GM23338 (cell line): ENCODE results near the gene STX1B. TPM values are rescaled to one million over a fixed set of nuclear protein-coding genes. Genes with fewer than 3 reads are reported as not detected.

ENCODE experiments used
- ATAC-seq: fragments of 200-7000 bp; cut with Tn5 transposase; 3 replicates; pipeline ENCODE4 v1.9.1; 2020
- DNase-seq: peaks from one replicate; pipeline ENCODE4 v3.0.0-alpha.2; 2015; ENCODE audit warnings: low spot score
- H2AFZ ChIP-seq: fragments of 200-600 bp; sonication (generic); 2 replicates; pipeline ENCODE4 v1.8.0; 2016; ENCODE audit warnings: antibody characterized with exemption, mild to moderate bottlenecking, moderate library complexity
- H3F3A ChIP-seq: fragments of 200-600 bp; sonication (generic); replicated peaks from 2 replicates; pipeline ENCODE4 v1.8.0; 2017; ENCODE audit warnings: antibody characterized with exemption, mixed run types, low read depth
- H3K27ac ChIP-seq: fragments of 200-600 bp; sonication (generic); 2 replicates; pipeline ENCODE4 v1.6.1; 2016; ENCODE audit warnings: low read depth
- H3K27me3 ChIP-seq: fragments of 200-600 bp; sonication (generic); 2 replicates; pipeline ENCODE4 v1.8.0; 2016; ENCODE audit warnings: mild to moderate bottlenecking, mixed run types, moderate library complexity; ENCODE audit not compliant: insufficient read depth
- H3K36me3 ChIP-seq: fragments of 200-600 bp; sonication (generic); 2 replicates; pipeline ENCODE4 v1.8.0; 2016; ENCODE audit warnings: mild to moderate bottlenecking; ENCODE audit not compliant: insufficient read depth
- H3K4me1 ChIP-seq: fragments of 200-600 bp; sonication (generic); 2 replicates; pipeline ENCODE4 v1.8.0; 2016; ENCODE audit warnings: mild to moderate bottlenecking, moderate library complexity; ENCODE audit not compliant: insufficient read depth
- H3K4me2 ChIP-seq: fragments of 200-600 bp; sonication (generic); 2 replicates; pipeline ENCODE4 v1.7.1; 2017; ENCODE audit warnings: mixed run types
- H3K4me3 ChIP-seq: fragments of 200-600 bp; sonication (generic); 2 replicates; pipeline ENCODE4 v1.6.1; 2016; ENCODE audit warnings: mixed run types
- H3K79me2 ChIP-seq: fragments of 200-600 bp; sonication (generic); replicated peaks from 2 replicates; pipeline ENCODE4 v1.8.0; 2017; ENCODE audit warnings: mild to moderate bottlenecking; ENCODE audit not compliant: insufficient read depth
- H3K9me2 ChIP-seq: fragments of 200-600 bp; sonication (generic); 2 replicates; pipeline ENCODE4 v1.8.0; 2017; ENCODE audit not compliant: insufficient read depth
- H4K20me1 ChIP-seq: fragments of 200-600 bp; sonication (generic); replicated peaks from 2 replicates; pipeline ENCODE4 v1.8.0; 2017; ENCODE audit warnings: mild to moderate bottlenecking; ENCODE audit not compliant: insufficient read depth
- H3K27ac Mint-ChIP-seq: 2 replicates; pipeline ENCODE4 v1.8.0; 2020; ENCODE audit warnings: inconsistent platforms, mild to moderate bottlenecking, moderate library complexity, mixed read lengths
- H3K27me3 Mint-ChIP-seq: 3 replicates; pipeline ENCODE4 v1.8.0; 2022; ENCODE audit warnings: low read depth, mild to moderate bottlenecking, moderate library complexity, mixed read lengths, inconsistent platforms; ENCODE audit not compliant: insufficient read depth, poor library complexity
- H3K36me3 Mint-ChIP-seq: 3 replicates; pipeline ENCODE4 v1.8.0; 2021; ENCODE audit warnings: low read depth, mild to moderate bottlenecking, inconsistent platforms, moderate library complexity, mixed read lengths
- H3K4me1 Mint-ChIP-seq: 3 replicates; pipeline ENCODE4 v1.8.0; 2020; ENCODE audit warnings: mild to moderate bottlenecking, inconsistent platforms, mixed read lengths
- H3K4me3 Mint-ChIP-seq: 3 replicates; pipeline ENCODE4 v1.8.0; 2021; ENCODE audit warnings: moderate library complexity, mild to moderate bottlenecking, inconsistent platforms, mixed read lengths
- H3K9me3 Mint-ChIP-seq: 3 replicates; pipeline ENCODE4 v1.8.0; 2020; ENCODE audit warnings: moderate library complexity, mild to moderate bottlenecking, inconsistent platforms, mixed read lengths
- CTCF ChIP-seq, 2 experiments: fragments of 200-600 bp in 1 of 2; sonication (generic) in 1 of 2; conservative IDR thresholded peaks; 2 replicates each; pipeline versions ENCODE4 v1.5.1 to v1.6.1; 2016 to 2017; ENCODE audit warnings: antibody characterized with exemption in 2 of 2, low read depth in 2 of 2, mild to moderate bottlenecking in 2 of 2, moderate library complexity in 1 of 2
- EZH2 ChIP-seq: fragments of 200-600 bp; sonication (generic); IDR thresholded peaks from one replicate; pipeline ENCODE4 v1.8.0; 2017; ENCODE audit warnings: antibody characterized with exemption, mild to moderate bottlenecking, low read depth; ENCODE audit not compliant: unreplicated experiment
- EZH2phosphoT487 ChIP-seq: fragments of 200-600 bp; sonication (generic); IDR thresholded peaks from one replicate; pipeline ENCODE4 v1.8.1; 2018; ENCODE audit warnings: antibody characterized with exemption; ENCODE audit not compliant: unreplicated experiment
- JUNB ChIP-seq: IDR thresholded peaks from one replicate; pipeline ENCODE4 v1.6.1; 2016; ENCODE audit warnings: antibody characterized with exemption; ENCODE audit not compliant: unreplicated experiment
- NANOG ChIP-seq: IDR thresholded peaks from 2 replicates; pipeline ENCODE4 v1.6.1; 2016; ENCODE audit warnings: antibody characterized with exemption, borderline replicate concordance
- POLR2AphosphoS5 ChIP-seq: IDR thresholded peaks from 2 replicates; pipeline ENCODE4 v1.6.1; 2016; ENCODE audit warnings: antibody characterized with exemption, low read depth
- STAT1 ChIP-seq: IDR thresholded peaks from one replicate; pipeline ENCODE4 v1.6.1; 2016; ENCODE audit warnings: antibody characterized with exemption; ENCODE audit not compliant: unreplicated experiment
- ZNF114 ChIP-seq: fragments of 250-450 bp; sonication (Bioruptor Pico); IDR thresholded peaks from 2 replicates; pipeline ENCODE4 v1.5.0; 2020; ENCODE audit warnings: mild to moderate bottlenecking, moderate library complexity
- ZNF331 ChIP-seq: fragments of 250-450 bp; sonication (Bioruptor Pico); IDR thresholded peaks from 2 replicates; pipeline ENCODE4 v1.5.0; 2020; ENCODE audit warnings: low read depth, mild to moderate bottlenecking, moderate library complexity
- polyA plus RNA-seq: library from polyadenylated mRNA; unstranded; fragments of >200 nt; fragmentation: Nextera tagmentation; extraction: Ambion mirVana; gene quantifications from 2 replicates; pipeline ENCODE4 v1.2.1, GENCODE V29; 2016
- total RNA-seq: library from RNA; depleted of rRNA; stranded (reverse); fragments of >200 nt; shearing (Covaris generic); gene quantifications from 2 replicates; pipeline ENCODE4 v1.2.3, GENCODE V29; 2014
- TF ChIP-seq, protein P1 (sequence below): IDR thresholded peaks from one replicate; pipeline ENCODE4 v1.6.1; 2018; ENCODE audit warnings: antibody characterized with exemption; ENCODE audit not compliant: unreplicated experiment
- TF ChIP-seq, protein P2 (sequence below): IDR thresholded peaks from 2 replicates; pipeline ENCODE4 v1.6.1; 2016; ENCODE audit warnings: antibody characterized with exemption

STX1B gene
- total and polyA plus RNA-seq, 2 experiments from 2014 or later, result 1.7 to 9.5 TPM

- TF ChIP-seq, protein P1, sequence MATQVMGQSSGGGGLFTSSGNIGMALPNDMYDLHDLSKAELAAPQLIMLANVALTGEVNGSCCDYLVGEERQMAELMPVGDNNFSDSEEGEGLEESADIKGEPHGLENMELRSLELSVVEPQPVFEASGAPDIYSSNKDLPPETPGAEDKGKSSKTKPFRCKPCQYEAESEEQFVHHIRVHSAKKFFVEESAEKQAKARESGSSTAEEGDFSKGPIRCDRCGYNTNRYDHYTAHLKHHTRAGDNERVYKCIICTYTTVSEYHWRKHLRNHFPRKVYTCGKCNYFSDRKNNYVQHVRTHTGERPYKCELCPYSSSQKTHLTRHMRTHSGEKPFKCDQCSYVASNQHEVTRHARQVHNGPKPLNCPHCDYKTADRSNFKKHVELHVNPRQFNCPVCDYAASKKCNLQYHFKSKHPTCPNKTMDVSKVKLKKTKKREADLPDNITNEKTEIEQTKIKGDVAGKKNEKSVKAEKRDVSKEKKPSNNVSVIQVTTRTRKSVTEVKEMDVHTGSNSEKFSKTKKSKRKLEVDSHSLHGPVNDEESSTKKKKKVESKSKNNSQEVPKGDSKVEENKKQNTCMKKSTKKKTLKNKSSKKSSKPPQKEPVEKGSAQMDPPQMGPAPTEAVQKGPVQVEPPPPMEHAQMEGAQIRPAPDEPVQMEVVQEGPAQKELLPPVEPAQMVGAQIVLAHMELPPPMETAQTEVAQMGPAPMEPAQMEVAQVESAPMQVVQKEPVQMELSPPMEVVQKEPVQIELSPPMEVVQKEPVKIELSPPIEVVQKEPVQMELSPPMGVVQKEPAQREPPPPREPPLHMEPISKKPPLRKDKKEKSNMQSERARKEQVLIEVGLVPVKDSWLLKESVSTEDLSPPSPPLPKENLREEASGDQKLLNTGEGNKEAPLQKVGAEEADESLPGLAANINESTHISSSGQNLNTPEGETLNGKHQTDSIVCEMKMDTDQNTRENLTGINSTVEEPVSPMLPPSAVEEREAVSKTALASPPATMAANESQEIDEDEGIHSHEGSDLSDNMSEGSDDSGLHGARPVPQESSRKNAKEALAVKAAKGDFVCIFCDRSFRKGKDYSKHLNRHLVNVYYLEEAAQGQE, result no peak
- no peak for TF ChIP-seq EZH2
- TF ChIP-seq JUNB, result no peak
- TF ChIP-seq EZH2phosphoT487, result no peak
- no peak for TF ChIP-seq STAT1
- TF ChIP-seq, protein P2, sequence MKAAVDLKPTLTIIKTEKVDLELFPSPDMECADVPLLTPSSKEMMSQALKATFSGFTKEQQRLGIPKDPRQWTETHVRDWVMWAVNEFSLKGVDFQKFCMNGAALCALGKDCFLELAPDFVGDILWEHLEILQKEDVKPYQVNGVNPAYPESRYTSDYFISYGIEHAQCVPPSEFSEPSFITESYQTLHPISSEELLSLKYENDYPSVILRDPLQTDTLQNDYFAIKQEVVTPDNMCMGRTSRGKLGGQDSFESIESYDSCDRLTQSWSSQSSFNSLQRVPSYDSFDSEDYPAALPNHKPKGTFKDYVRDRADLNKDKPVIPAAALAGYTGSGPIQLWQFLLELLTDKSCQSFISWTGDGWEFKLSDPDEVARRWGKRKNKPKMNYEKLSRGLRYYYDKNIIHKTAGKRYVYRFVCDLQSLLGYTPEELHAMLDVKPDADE, result no peak
- TF ChIP-seq NANOG, result no peak
- TF ChIP-seq ZNF114 (CRISPR knock-in tag), result no peak
- no peak for TF ChIP-seq POLR2AphosphoS5
- TF ChIP-seq CTCF (conservative IDR thresholded peaks at IDR 0.05; ENCODE audit: low read depth in 2 of 2), result no peak
- TF ChIP-seq ZNF331 (CRISPR knock-in tag), result no peak
Observed at GRCh38 chr16:30987581-30988190, 22.8 kb downstream of the STX1B start (continued).

DNA sequence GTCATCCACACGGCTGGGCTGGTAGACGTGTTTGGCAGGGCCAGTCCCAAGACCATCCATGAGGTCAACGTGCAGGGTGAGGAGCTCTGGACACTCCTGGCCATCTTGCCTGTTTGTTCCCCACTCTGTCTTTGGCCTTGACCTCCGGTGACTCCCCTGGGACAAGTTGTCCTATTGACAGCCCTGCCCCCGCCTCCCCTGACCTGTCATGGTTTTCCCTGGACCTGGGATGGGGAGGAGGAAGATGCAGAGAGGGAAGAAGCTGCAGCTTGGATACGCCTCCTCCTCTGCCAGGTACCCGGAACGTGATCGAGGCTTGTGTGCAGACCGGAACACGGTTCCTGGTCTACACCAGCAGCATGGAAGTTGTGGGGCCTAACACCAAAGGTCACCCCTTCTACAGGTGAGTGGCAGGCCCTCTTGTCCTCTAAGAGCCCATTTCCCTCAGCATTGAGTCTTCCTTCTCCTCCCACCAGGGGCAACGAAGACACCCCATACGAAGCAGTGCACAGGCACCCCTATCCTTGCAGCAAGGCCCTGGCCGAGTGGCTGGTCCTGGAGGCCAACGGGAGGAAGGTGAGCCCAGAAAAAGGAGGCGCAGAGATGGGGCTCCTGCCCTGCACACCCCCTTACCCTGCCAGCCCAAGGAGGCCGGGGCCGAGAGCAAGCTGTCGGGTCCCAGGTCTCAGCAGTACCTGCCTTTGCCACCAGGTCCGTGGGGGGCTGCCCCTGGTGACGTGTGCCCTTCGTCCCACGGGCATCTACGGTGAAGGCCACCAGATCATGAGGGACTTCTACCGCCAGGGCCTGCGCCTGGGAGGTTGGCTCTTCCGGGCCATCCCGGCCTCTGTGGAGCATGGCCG, 24.1 kb downstream of the STX1B start:
- H3K27ac Mint-ChIP-seq, result no peak overlapping the region
- no peaks in the 10 kb centered on the region for H3K27me3 ChIP-seq
- no peaks in the 10 kb centered on the region for H3K9me2 ChIP-seq
- H3K4me3 ChIP-seq, result no peak overlapping the region
- 0 out of 4 replicates have a peak, but pooled peaks of 1 of the 2 experiments have one; percentile 11 for TF ChIP-seq CTCF (conservative IDR thresholded peaks at IDR 0.05; ENCODE audit: low read depth in 2 of 2)
- TF ChIP-seq JUNB, result no peak
- peaks cover 4% of the 10 kb centered on the region; the same call in 1 of the 2 replicates for H3K36me3 ChIP-seq
- no peak overlapping the region for H2AFZ ChIP-seq
- H3K4me3 Mint-ChIP-seq, result no peak overlapping the region
- H3K4me1 Mint-ChIP-seq, result peaks cover 6% of the 10 kb centered on the region; the same call in 2 of the 3 replicates
- H3K27ac ChIP-seq, result no peak overlapping the region
- no peaks in the 10 kb centered on the region for H3K4me1 ChIP-seq
- DNase-seq (no peak), ATAC-seq (no peak)
- H3K9me3 Mint-ChIP-seq, result peaks cover 2% of the 10 kb centered on the region; the same call in 1 of the 3 replicates
- no peaks in the 10 kb centered on the region for H3K79me2 ChIP-seq
- no peak overlapping the region for H3K4me2 ChIP-seq
- H4K20me1 ChIP-seq, result no peaks in the 10 kb centered on the region; the same call in 1 of the 2 replicates
- peaks cover 11% of the 10 kb centered on the region for H3K27me3 Mint-ChIP-seq
- peaks cover 13% of the 10 kb centered on the region for H3F3A ChIP-seq
- H3K36me3 Mint-ChIP-seq, result peaks cover 22% of the 10 kb centered on the region
